ENCODE results near the gene GIT2.
"Not testable (repeated sequence)": the region's sequence is repeated elsewhere in the genome, so short reads cannot be mapped to it uniquely, and the experiment has no call there.

The GIT2 gene

GRCh38 chr12:109920261-109920780 lies 75.8 kb downstream of the GIT2 start:
- DNase-seq (ENCODE audit: low spot score) = no peak

- DNase-seq (ENCODE audit: low spot score) = no peak
Observed at GRCh38 chr12:109919456-109919855, 76.7 kb downstream of the GIT2 start.

GRCh38 chr12:109916045-109916444 lies 80.1 kb downstream of the GIT2 start:
- DNase-seq (ENCODE audit: low spot score) = no peak

- DNase-seq (ENCODE audit: low spot score) = no peak
Observed at GRCh38 chr12:109915171-109916040, 80.8 kb downstream of the GIT2 start.

GRCh38 chr12:109914461-109914860 lies 81.7 kb downstream of the GIT2 start:
- DNase-seq (ENCODE audit: low spot score) = no peak

- DNase-seq (ENCODE audit: low spot score) = no peak
Observed at GRCh38 chr12:109912855-109913321, 83.3 kb downstream of the GIT2 start.

- DNase-seq (ENCODE audit: low spot score) = peak; percentile 86
Observed at GRCh38 chr12:109910969-109911348, 85.2 kb downstream of the GIT2 start.

- DNase-seq (ENCODE audit: low spot score) = no peak
Observed at GRCh38 chr12:109910254-109910968, 85.8 kb downstream of the GIT2 start.

GRCh38 chr12:109905301-109905700 lies 90.9 kb downstream of the GIT2 start:
- DNase-seq (ENCODE audit: low spot score) = no peak

GRCh38 chr12:109902891-109903418 lies 93.2 kb downstream of the GIT2 start:
- DNase-seq (ENCODE audit: low spot score) = no peak

GRCh38 chr12:109900752-109901580 lies 95.2 kb downstream of the GIT2 start:
- DNase-seq (ENCODE audit: low spot score) = no peak

- peak; percentile 90 for DNase-seq (ENCODE audit: low spot score)
Observed at GRCh38 chr12:109899783-109900751, 96.1 kb downstream of the GIT2 start, which contains the start of gene TCHP. TSS of gene TCHP (plus strand) at chr12:109900274. CDS start at chr12:109903027, 2,753 bp downstream.

GRCh38 chr12:109899345-109899744 lies 96.8 kb downstream of the GIT2 start:
- DNase-seq (ENCODE audit: low spot score) = not testable (repeated sequence)

- no peak for DNase-seq (ENCODE audit: low spot score)
Observed at GRCh38 chr12:109897029-109897428, 99.1 kb downstream of the GIT2 start.

GRCh38 chr12:109896188-109896587 lies 100.0 kb downstream of the GIT2 start:
- DNase-seq (ENCODE audit: low spot score) = no peak

GRCh38 chr12:109894939-109895338 lies 101.2 kb downstream of the GIT2 start:
- DNase-seq (ENCODE audit: low spot score) = no peak

- DNase-seq (ENCODE audit: low spot score) = no peak
Observed at GRCh38 chr12:109893261-109893995, 102.7 kb downstream of the GIT2 start.

GRCh38 chr12:109892748-109893147 lies 103.4 kb downstream of the GIT2 start:
- no peak for DNase-seq (ENCODE audit: low spot score)

- DNase-seq (ENCODE audit: low spot score) = no peak
Observed at GRCh38 chr12:109892165-109892715, 103.9 kb downstream of the GIT2 start.

Measured in ecto neural progenitor cell (in vitro differentiated cells).